ENCODE data around the gene SIN3A. TPM values are rescaled to one million over a fixed set of nuclear protein-coding genes. Genes with fewer than 3 reads are reported as not detected.
"Not testable (repeated sequence)": the region's sequence is repeated elsewhere in the genome, so short reads cannot be mapped to it uniquely, and the experiment has no call there.

The SIN3A gene
- total RNA-seq, 1 experiment from 2014 or later, result 74.7 TPM

DNA sequence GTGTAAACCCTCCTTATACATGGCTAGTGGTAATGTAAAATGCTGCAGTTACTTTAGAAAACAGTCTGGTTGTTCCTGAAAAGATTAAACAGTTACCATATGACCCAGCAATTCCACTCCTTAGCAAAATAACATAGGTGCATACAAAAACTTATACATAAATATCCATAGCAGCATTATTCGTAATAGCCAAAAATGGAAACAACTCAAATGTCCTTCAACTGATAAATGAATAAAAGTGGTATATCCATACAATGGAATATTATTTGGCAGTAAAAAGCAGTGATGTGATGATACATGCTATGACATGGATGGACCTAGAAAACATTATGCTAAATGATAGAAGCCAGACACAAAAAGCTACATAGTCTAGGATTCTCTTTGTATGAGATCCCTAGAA, 31.6 kb upstream of the SIN3A start:
- no peak for DNase-seq (ENCODE audit: low spot score)
- Histone ChIP-seq H3K4me3 (ENCODE audit: low read depth, low read length, poor library complexity, severe bottlenecking) (no peak overlapping the region), H3K9me3 (ENCODE audit: low read depth, low read length, poor library complexity, severe bottlenecking) (no peaks in the 10 kb centered on the region), H3K27me3 (replicated peaks; ENCODE audit: insufficient read depth, low read depth, low read length, poor library complexity) (no peaks in the 10 kb centered on the region), H3K4me1 (ENCODE audit: insufficient read depth, low read length, poor library complexity, severe bottlenecking) (no peaks in the 10 kb centered on the region), H3K36me3 (ENCODE audit: insufficient read depth, low read length, poor library complexity, severe bottlenecking) (peaks cover 19% of the 10 kb centered on the region), H3K27ac (ENCODE audit: low read depth, low read length, poor library complexity, severe bottlenecking) (no peak overlapping the region)
- BruUV-seq (replicated peaks), result no TSS peak
- intact Hi-C loops (cut with micrococcal nuclease; ENCODE audit: unreplicated experiment), result no loop called here
- TF ChIP-seq EZH2 (IDR thresholded peaks at IDR 0.05; ENCODE audit: borderline replicate concordance, low read depth, low read length, poor library complexity, severe bottlenecking), result no peak
- TF ChIP-seq, protein P1, sequence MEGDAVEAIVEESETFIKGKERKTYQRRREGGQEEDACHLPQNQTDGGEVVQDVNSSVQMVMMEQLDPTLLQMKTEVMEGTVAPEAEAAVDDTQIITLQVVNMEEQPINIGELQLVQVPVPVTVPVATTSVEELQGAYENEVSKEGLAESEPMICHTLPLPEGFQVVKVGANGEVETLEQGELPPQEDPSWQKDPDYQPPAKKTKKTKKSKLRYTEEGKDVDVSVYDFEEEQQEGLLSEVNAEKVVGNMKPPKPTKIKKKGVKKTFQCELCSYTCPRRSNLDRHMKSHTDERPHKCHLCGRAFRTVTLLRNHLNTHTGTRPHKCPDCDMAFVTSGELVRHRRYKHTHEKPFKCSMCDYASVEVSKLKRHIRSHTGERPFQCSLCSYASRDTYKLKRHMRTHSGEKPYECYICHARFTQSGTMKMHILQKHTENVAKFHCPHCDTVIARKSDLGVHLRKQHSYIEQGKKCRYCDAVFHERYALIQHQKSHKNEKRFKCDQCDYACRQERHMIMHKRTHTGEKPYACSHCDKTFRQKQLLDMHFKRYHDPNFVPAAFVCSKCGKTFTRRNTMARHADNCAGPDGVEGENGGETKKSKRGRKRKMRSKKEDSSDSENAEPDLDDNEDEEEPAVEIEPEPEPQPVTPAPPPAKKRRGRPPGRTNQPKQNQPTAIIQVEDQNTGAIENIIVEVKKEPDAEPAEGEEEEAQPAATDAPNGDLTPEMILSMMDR (conservative IDR thresholded peaks at IDR 0.05; ENCODE audit: low read depth, low read length), result no peak
- ChIA-PET POLR2A (ENCODE audit: low non-redundant PET) (no interaction called here), CTCF (no interaction called here)

DNA sequence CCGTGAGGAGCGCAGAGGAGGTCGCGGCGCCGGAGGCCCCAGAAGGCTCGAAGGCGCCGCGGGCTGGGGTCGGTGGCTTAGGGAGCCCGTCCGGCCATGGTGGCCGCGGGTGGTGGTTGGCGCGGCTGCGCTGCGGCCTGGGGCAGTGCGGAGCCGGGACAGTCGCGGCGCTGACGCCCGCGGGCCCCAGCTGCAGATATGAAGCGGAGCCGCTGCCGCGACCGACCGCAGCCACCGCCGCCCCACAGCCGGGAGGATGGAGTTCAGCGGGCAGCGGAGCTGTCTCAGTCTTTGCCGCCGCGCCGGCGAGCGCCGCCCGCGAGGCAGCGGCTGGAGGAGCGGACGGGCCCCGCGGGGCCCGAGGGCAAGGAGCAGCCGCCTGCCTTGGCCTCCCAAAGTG, 29.0 kb upstream of the SIN3A start:
- H3K9me3 ChIP-seq (ENCODE audit: low read depth, low read length, poor library complexity, severe bottlenecking); H3K4me3 ChIP-seq (ENCODE audit: low read depth, low read length, poor library complexity, severe bottlenecking); H3K27ac ChIP-seq (ENCODE audit: low read depth, low read length, poor library complexity, severe bottlenecking); H3K27me3 ChIP-seq (replicated peaks; ENCODE audit: insufficient read depth, low read depth, low read length, poor library complexity); H3K4me1 ChIP-seq (ENCODE audit: insufficient read depth, low read length, poor library complexity, severe bottlenecking); POLR2A ChIA-PET (ENCODE audit: low non-redundant PET); DNase-seq (ENCODE audit: low spot score); CTCF ChIA-PET; intact Hi-C loops (cut with micrococcal nuclease; ENCODE audit: unreplicated experiment); BruUV-seq (replicated peaks): not testable (repeated sequence)
- H3K36me3 ChIP-seq (ENCODE audit: insufficient read depth, low read length, poor library complexity, severe bottlenecking), result peaks cover 12% of the 10 kb centered on the region

- ChIA-PET CTCF (no interaction called here), POLR2A (ENCODE audit: low non-redundant PET) (interaction anchor here (0.6 kb wide), 1 partner anchor 285 kb away, joined by 3 read pairs; no protein-coding TSS in a partner anchor)
- H3K4me3 ChIP-seq (ENCODE audit: low read depth, low read length, poor library complexity, severe bottlenecking), result no peak overlapping the region
Measured at GRCh38 chr15:75479670-75480069, 28.2 kb upstream of the SIN3A start.

GRCh38 chr15:75477094-75477493, 25.6 kb upstream of the SIN3A start:
- POLR2A ChIA-PET (ENCODE audit: low non-redundant PET); H3K4me1 ChIP-seq (ENCODE audit: insufficient read depth, low read length, poor library complexity, severe bottlenecking); H3K9me3 ChIP-seq (ENCODE audit: low read depth, low read length, poor library complexity, severe bottlenecking); BruUV-seq (replicated peaks); H3K27me3 ChIP-seq (replicated peaks; ENCODE audit: insufficient read depth, low read depth, low read length, poor library complexity); intact Hi-C loops (cut with micrococcal nuclease; ENCODE audit: unreplicated experiment); DNase-seq (ENCODE audit: low spot score); H3K4me3 ChIP-seq (ENCODE audit: low read depth, low read length, poor library complexity, severe bottlenecking); CTCF ChIA-PET; H3K27ac ChIP-seq (ENCODE audit: low read depth, low read length, poor library complexity, severe bottlenecking): not testable (repeated sequence)
- peaks cover 11% of the 10 kb centered on the region for H3K36me3 ChIP-seq (ENCODE audit: insufficient read depth, low read length, poor library complexity, severe bottlenecking)

More at GRCh38 chr15:75479670-75480069, 28.2 kb upstream of the SIN3A start:
- peaks cover 12% of the 10 kb centered on the region for H3K36me3 ChIP-seq (ENCODE audit: insufficient read depth, low read length, poor library complexity, severe bottlenecking)
- H3K27ac ChIP-seq (ENCODE audit: low read depth, low read length, poor library complexity, severe bottlenecking), result no peak overlapping the region
- TF ChIP-seq, protein P1 (conservative IDR thresholded peaks at IDR 0.05; ENCODE audit: low read depth, low read length), result no peak
- TF ChIP-seq EZH2 (IDR thresholded peaks at IDR 0.05; ENCODE audit: borderline replicate concordance, low read depth, low read length, poor library complexity, severe bottlenecking), result no peak
- no peaks in the 10 kb centered on the region for H3K9me3 ChIP-seq (ENCODE audit: low read depth, low read length, poor library complexity, severe bottlenecking)
- H3K4me1 ChIP-seq (ENCODE audit: insufficient read depth, low read length, poor library complexity, severe bottlenecking), result no peaks in the 10 kb centered on the region
- H3K27me3 ChIP-seq (replicated peaks; ENCODE audit: insufficient read depth, low read depth, low read length, poor library complexity), result no peaks in the 10 kb centered on the region
- DNase-seq (ENCODE audit: low spot score), result no peak
- intact Hi-C loops (cut with micrococcal nuclease; ENCODE audit: unreplicated experiment), result no loop called here
- no TSS peak for BruUV-seq (replicated peaks)
